HCT116 (cell line): ENCODE results near the gene SLC44A3.
A peak's percentile ranks its signal among the peaks of the same experiment; 100 is the strongest.

Experiments
- CTCF ChIP-seq, 3 experiments: fragments of 200-600 bp in 1 of 3; sonication (generic) in 1 of 3; IDR thresholded peaks in 2 of 3; conservative IDR thresholded peaks in 1 of 3; 2 replicates each; pipeline ENCODE4 v1.5.1; 2012 to 2017; ENCODE audit warnings: low read depth in 2 of 3, low read length in 2 of 3, antibody characterized with exemption in 1 of 3, borderline replicate concordance in 1 of 3, control low read depth in 1 of 3, mild to moderate bottlenecking in 1 of 3, mixed read lengths in 1 of 3, mixed run types in 1 of 3, moderate library complexity in 1 of 3; ENCODE audit not compliant: insufficient read depth in 1 of 3
- EZH2 ChIP-seq: fragments of 200-600 bp; sonication (generic); IDR thresholded peaks from 2 replicates; pipeline ENCODE4 v1.6.1; 2017; ENCODE audit warnings: antibody characterized with exemption, mixed run types
- EZH2phosphoT487 ChIP-seq: fragments of 200-600 bp; IDR thresholded peaks from 2 replicates; pipeline ENCODE4 v1.6.1; 2018; ENCODE audit warnings: antibody characterized with exemption, borderline replicate concordance
- MAX ChIP-seq: IDR thresholded peaks from 2 replicates; pipeline ENCODE4 v1.6.1; 2012
- POLR2AphosphoS5 ChIP-seq: IDR thresholded peaks from 2 replicates; pipeline ENCODE4 v1.6.1; 2011; ENCODE audit warnings: mild to moderate bottlenecking, low read depth, low read length, moderate library complexity
- REST ChIP-seq: IDR thresholded peaks from 2 replicates; pipeline ENCODE4 v1.6.1; 2012; ENCODE audit warnings: low read depth
- SIN3A ChIP-seq: IDR thresholded peaks from 2 replicates; pipeline ENCODE4 v1.6.1; 2012; ENCODE audit warnings: low read depth
- SP1 ChIP-seq: IDR thresholded peaks from 2 replicates; pipeline ENCODE4 v1.6.1; 2012; ENCODE audit warnings: low read depth
- ZFX ChIP-seq: fragments of 450-650 bp; IDR thresholded peaks from 2 replicates; pipeline ENCODE4 v1.6.1; 2017

- peak; percentile 28 to 40 (median 28); a peak in 4 of 6 replicates for TF ChIP-seq CTCF (IDR thresholded peaks at IDR 0.05 in 2 of 3, conservative IDR thresholded peaks at IDR 0.05 in 1 of 3; ENCODE audit: borderline replicate concordance in 1 of 3, insufficient read depth in 1 of 3, low read depth in 2 of 3, low read length in 2 of 3)
- no peak for TF ChIP-seq EZH2
- TF ChIP-seq POLR2AphosphoS5, result peak; percentile 33; the same call in 1 of the 2 replicates
- no peak for TF ChIP-seq EZH2phosphoT487
- 0 out of 2 replicates have a peak, but pooled peaks have one; percentile 1 for TF ChIP-seq MAX
- no peak for TF ChIP-seq SP1
- no peak for TF ChIP-seq ZFX
- TF ChIP-seq SIN3A, result no peak
- TF ChIP-seq REST, result no peak
Measured at GRCh38 chr1:94926126-94926914, 106.2 kb downstream of the SLC44A3 start.
